HCT116 (cell line): ENCODE data around the gene HFM1. TPM values are rescaled to one million over a fixed set of nuclear protein-coding genes. Genes with fewer than 3 reads are reported as not detected.
"Not testable (repeated sequence)": the region's sequence is repeated elsewhere in the genome, so short reads cannot be mapped to it uniquely, and the experiment has no call there.

ENCODE experiments used
- ATAC-seq: fragments of 200-7000 bp; cut with Tn5 transposase; 2 replicates; pipeline ENCODE4 v1.9.1; 2020; ENCODE audit warnings: mild to moderate bottlenecking, moderate library complexity
- BruUV-seq: library from RNA; stranded (reverse); fragments of 400-500 nt; replicated peaks from 2 replicates; lab custom pipeline; 2021; lab: Mats Ljungman, UMichigan
- CTCF ChIA-PET: fragments of 300-600 bp; sonication (Branson Sonifier 250); formaldehyde crosslinking; loops from one replicate; lab custom pipeline; 2021; ENCODE audit warnings: antibody characterized with exemption; lab: Charles Lee
- POLR2A ChIA-PET: fragments of 300-600, 350-600 bp; sonication (Branson Sonifier 250); formaldehyde crosslinking; loops from one replicate; lab custom pipeline; 2021; ENCODE audit warnings: antibody characterized with exemption; lab: Charles Lee
- RAD21 ChIA-PET, 2 experiments: fragments of 300-600 bp; sonication (Branson Sonifier 250); formaldehyde crosslinking; loops; one replicate each; lab custom pipeline; 2023; ENCODE audit warnings: low total read pairs in 2 of 2; ENCODE audit not compliant: uncharacterized antibody in 2 of 2, unreplicated experiment in 2 of 2, low non-redundant PET in 1 of 2; lab: Charles Lee
- DNase-seq: peaks from one replicate; pipeline ENCODE4 v3.0.0-alpha.2; 2010; ENCODE audit warnings: low read depth, low spot score
- H2AFZ ChIP-seq: fragments of 200-600 bp; shearing (Covaris generic), sonication (generic); 2 replicates; pipeline ENCODE4 v1.6.1; 2017; ENCODE audit warnings: low read depth, mixed run types, mixed read lengths, antibody characterized with exemption, low read length; ENCODE audit not compliant: poor library complexity, severe bottlenecking
- H3K27ac ChIP-seq: 2 replicates; pipeline ENCODE4 v1.5.1; 2012; ENCODE audit warnings: low read depth, low read length
- H3K27me3 ChIP-seq: fragments of 200-600 bp; sonication (generic); 2 replicates; pipeline ENCODE4 v1.6.1; 2016; ENCODE audit warnings: mixed run types, low read length, mixed read lengths; ENCODE audit not compliant: insufficient read depth
- H3K36me3 ChIP-seq, 2 experiments: fragments of 200-500 bp in 1 of 2; fragments of 200-600 bp in 1 of 2; sonication (Bioruptor generic) in 1 of 2; sonication (generic) in 1 of 2; 2 replicates each; pipeline versions ENCODE4 v1.5.1 to v1.6.1; 2014 to 2016; ENCODE audit warnings: low read length in 2 of 2, inconsistent platforms in 1 of 2, mixed read lengths in 1 of 2, mixed run types in 1 of 2; ENCODE audit not compliant: insufficient read depth in 2 of 2, control insufficient read depth in 1 of 2
- H3K4me1 ChIP-seq, 2 experiments: fragments of 200-600 bp in 1 of 2; sonication (generic) in 1 of 2; 2 replicates each; pipeline versions ENCODE4 v1.5.1 to v1.6.1; 2012 to 2017; ENCODE audit warnings: low read length in 2 of 2, inconsistent platforms in 1 of 2, mild to moderate bottlenecking in 1 of 2, mixed read lengths in 1 of 2, mixed run types in 1 of 2, moderate library complexity in 1 of 2; ENCODE audit not compliant: insufficient read depth in 2 of 2, control insufficient read depth in 1 of 2
- H3K4me2 ChIP-seq: fragments of 200-600 bp; sonication (generic); 2 replicates; pipeline ENCODE4 v1.6.1; 2017; ENCODE audit warnings: mixed run types, low read length, mixed read lengths
- H3K4me3 ChIP-seq, 2 experiments: fragments of 200-600 bp in 1 of 2; sonication (generic) in 1 of 2; replicated peaks in 1 of 2; 2 replicates each; pipeline ENCODE4 v1.5.1; 2011 to 2016; ENCODE audit warnings: low read length in 2 of 2, control low read depth in 1 of 2, low read depth in 1 of 2, mild to moderate bottlenecking in 1 of 2, mixed read lengths in 1 of 2, mixed run types in 1 of 2
- H3K79me2 ChIP-seq: fragments of 200-600 bp; sonication (generic); 2 replicates; pipeline ENCODE4 v1.6.1; 2017; ENCODE audit warnings: mild to moderate bottlenecking, mixed run types, low read length, moderate library complexity, mixed read lengths; ENCODE audit not compliant: insufficient read depth
- H3K9ac ChIP-seq: fragments of 200-600 bp; sonication (generic); 2 replicates; pipeline ENCODE4 v1.6.1; 2016; ENCODE audit warnings: low read length, mixed read lengths
- H3K9me2 ChIP-seq: fragments of 200-600 bp; sonication (generic), shearing (Covaris generic); 2 replicates; pipeline ENCODE4 v1.6.1; 2017; ENCODE audit warnings: mixed run types, mild to moderate bottlenecking, moderate library complexity; ENCODE audit not compliant: insufficient read depth
- H3K9me3 ChIP-seq, 2 experiments: fragments of 200-500 bp in 1 of 2; fragments of 200-600 bp in 1 of 2; sonication (Bioruptor generic) in 1 of 2; sonication (generic) in 1 of 2; 2 replicates each; pipeline ENCODE4 v1.6.1; 2014 to 2017; ENCODE audit warnings: low read length in 2 of 2, mixed read lengths in 2 of 2, inconsistent platforms in 1 of 2, low read depth in 1 of 2, mild to moderate bottlenecking in 1 of 2, mixed run types in 1 of 2, moderate library complexity in 1 of 2; ENCODE audit not compliant: control insufficient read depth in 1 of 2, insufficient read depth in 1 of 2
- H4K20me1 ChIP-seq: fragments of 200-600 bp; sonication (generic), shearing (Covaris generic); 2 replicates; pipeline ENCODE4 v1.6.1; 2017; ENCODE audit warnings: mixed run types, mild to moderate bottlenecking, moderate library complexity; ENCODE audit not compliant: insufficient read depth
- ELF1 ChIP-seq: IDR thresholded peaks from 2 replicates; pipeline ENCODE4 v1.6.1; 2012; ENCODE audit warnings: low read depth, borderline replicate concordance
- POLR2AphosphoS5 ChIP-seq: IDR thresholded peaks from 2 replicates; pipeline ENCODE4 v1.6.1; 2011; ENCODE audit warnings: mild to moderate bottlenecking, low read depth, low read length, moderate library complexity
- SIN3A ChIP-seq: IDR thresholded peaks from 2 replicates; pipeline ENCODE4 v1.6.1; 2012; ENCODE audit warnings: low read depth
- SRF ChIP-seq: IDR thresholded peaks from 2 replicates; pipeline ENCODE4 v1.6.1; 2012; ENCODE audit warnings: low read depth
- ZNF274 ChIP-seq: fragments of 200-500 bp; sonication (Bioruptor generic); IDR thresholded peaks from 2 replicates; pipeline ENCODE4 v1.6.1; 2014; ENCODE audit warnings: mild to moderate bottlenecking, low read depth, low read length, inconsistent platforms
- intact Hi-C: fragments of 100-400 bp; cut with micrococcal nuclease; formaldehyde crosslinking; loops from 2 replicates; pipeline ENCODE4 v1.10.0; 2022
- total RNA-seq: library from RNA; stranded (reverse); gene quantifications from one replicate; pipeline ENCODE4 v1.2.1, GENCODE V29; 2021; ENCODE audit not compliant: unreplicated experiment
- TF ChIP-seq, protein P1 (sequence below): IDR thresholded peaks from 2 replicates; pipeline ENCODE4 v1.6.1; 2012; ENCODE audit warnings: low read depth

The HFM1 gene
- total RNA-seq, 1 experiment from 2014 or later = 0.07 TPM

DNA sequence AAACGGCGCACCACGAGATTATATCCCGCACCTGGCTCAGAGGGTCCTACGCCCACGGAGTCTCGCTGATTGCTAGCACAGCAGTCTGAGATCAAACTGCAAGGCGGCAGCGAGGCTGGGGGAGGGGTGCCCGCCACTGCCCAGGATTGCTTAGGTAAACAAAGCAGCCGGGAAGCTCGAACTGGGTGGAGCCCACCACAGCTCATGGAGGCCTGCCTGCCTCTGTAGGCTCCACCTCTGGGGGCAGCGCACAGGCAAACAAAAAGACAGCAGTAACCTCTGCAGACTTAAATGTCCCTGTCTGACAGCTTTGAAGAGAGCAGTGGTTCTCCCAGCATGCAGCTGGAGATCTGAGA lies 117.7 kb downstream of the HFM1 start:
- H3K27ac ChIP-seq, ATAC-seq, RAD21 ChIA-PET, H3K4me3 ChIP-seq, H3K4me1 ChIP-seq, H3K9me2 ChIP-seq, H3K4me2 ChIP-seq, BruUV-seq, H3K27me3 ChIP-seq, H3K36me3 ChIP-seq, POLR2A ChIA-PET, DNase-seq, H2AFZ ChIP-seq, H4K20me1 ChIP-seq, H3K79me2 ChIP-seq, H3K9ac ChIP-seq, CTCF ChIA-PET, H3K9me3 ChIP-seq: not testable (repeated sequence)
- intact Hi-C loops = loop anchor here (10.0 kb wide), 1 partner anchor 1008 kb away; the partner anchor contains the start of genes GLMN and RPAP2

DNA sequence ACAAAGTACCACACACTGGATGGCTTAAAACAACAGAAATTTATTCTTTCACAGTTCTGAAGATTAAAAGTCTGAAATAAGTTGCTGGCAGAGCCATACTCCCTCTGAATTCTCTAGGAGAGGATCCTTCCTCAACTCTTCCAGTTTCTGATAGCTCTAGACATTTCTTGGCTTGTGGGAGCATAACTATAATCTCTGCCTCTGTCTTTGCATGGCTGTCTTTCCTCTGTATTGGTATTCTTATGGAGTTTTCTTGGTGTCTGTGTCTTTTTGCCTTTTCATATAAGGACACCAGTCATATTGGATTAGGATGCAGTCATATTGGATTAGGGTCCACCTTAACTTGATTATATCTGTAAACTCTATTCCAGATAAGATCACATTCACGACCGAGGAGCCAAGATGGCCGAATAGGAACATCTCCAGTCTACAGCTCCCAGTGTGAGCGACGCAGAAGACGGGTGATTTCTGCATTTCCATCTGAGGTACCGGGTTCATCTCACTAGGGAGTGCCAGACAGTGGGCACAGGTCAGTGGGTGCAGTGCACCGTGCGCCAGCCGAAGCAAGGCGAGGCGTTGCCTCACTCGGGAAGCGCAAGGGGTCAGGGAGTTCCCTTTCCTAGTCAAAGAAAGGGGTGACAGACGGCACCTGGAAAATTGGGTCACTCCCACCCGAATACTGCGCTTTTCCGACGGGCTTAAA lies 118.2 kb downstream of the HFM1 start:
- H3K4me1 ChIP-seq, H3K27me3 ChIP-seq, H3K4me3 ChIP-seq, RAD21 ChIA-PET, H3K4me2 ChIP-seq, H3K9ac ChIP-seq, H3K79me2 ChIP-seq, DNase-seq, H3K36me3 ChIP-seq, BruUV-seq, H4K20me1 ChIP-seq, H3K9me2 ChIP-seq, ATAC-seq, H2AFZ ChIP-seq, POLR2A ChIA-PET, H3K9me3 ChIP-seq, CTCF ChIA-PET, H3K27ac ChIP-seq: not testable (repeated sequence)
- intact Hi-C loops = loop anchor here (10.0 kb wide), 1 partner anchor 1008 kb away; the partner anchor contains the start of genes GLMN and RPAP2

DNA sequence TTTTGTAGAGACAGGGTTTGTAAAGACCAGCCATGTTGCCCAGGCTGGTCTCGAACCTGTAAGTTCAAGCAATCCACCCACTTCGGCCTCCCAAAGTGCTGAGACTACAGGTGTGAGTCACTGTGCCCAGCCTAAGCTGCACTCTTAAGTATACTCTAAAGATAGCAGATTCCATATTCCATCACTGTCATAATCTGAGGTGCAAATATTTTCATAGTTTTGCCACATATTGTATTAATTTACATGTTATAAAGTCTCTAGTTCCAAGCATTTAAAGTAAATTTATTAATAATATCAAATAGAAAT lies 121.3 kb downstream of the HFM1 start:
- no peaks in the 10 kb centered on the region for H3K36me3 ChIP-seq
- TF ChIP-seq, protein P1, sequence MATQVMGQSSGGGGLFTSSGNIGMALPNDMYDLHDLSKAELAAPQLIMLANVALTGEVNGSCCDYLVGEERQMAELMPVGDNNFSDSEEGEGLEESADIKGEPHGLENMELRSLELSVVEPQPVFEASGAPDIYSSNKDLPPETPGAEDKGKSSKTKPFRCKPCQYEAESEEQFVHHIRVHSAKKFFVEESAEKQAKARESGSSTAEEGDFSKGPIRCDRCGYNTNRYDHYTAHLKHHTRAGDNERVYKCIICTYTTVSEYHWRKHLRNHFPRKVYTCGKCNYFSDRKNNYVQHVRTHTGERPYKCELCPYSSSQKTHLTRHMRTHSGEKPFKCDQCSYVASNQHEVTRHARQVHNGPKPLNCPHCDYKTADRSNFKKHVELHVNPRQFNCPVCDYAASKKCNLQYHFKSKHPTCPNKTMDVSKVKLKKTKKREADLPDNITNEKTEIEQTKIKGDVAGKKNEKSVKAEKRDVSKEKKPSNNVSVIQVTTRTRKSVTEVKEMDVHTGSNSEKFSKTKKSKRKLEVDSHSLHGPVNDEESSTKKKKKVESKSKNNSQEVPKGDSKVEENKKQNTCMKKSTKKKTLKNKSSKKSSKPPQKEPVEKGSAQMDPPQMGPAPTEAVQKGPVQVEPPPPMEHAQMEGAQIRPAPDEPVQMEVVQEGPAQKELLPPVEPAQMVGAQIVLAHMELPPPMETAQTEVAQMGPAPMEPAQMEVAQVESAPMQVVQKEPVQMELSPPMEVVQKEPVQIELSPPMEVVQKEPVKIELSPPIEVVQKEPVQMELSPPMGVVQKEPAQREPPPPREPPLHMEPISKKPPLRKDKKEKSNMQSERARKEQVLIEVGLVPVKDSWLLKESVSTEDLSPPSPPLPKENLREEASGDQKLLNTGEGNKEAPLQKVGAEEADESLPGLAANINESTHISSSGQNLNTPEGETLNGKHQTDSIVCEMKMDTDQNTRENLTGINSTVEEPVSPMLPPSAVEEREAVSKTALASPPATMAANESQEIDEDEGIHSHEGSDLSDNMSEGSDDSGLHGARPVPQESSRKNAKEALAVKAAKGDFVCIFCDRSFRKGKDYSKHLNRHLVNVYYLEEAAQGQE = no peak
- no peak for TF ChIP-seq SRF
- no peak for TF ChIP-seq ELF1
- TF ChIP-seq POLR2AphosphoS5 = no peak
- TF ChIP-seq ZNF274 = no peak
- TF ChIP-seq SIN3A = no peak

More for the DNA sequence above, 121.3 kb downstream of the HFM1 start:
- Histone ChIP-seq H3K9ac (no peak overlapping the region), H2AFZ (peak overlapping the region; percentile 77), H3K4me2 (no peak overlapping the region), H3K27me3 (no peaks in the 10 kb centered on the region), H3K4me3 (no peak overlapping the region), H3K9me2 (no peaks in the 10 kb centered on the region), H3K27ac (no peak overlapping the region), H3K79me2 (no peaks in the 10 kb centered on the region), H3K4me1 (peaks cover 2 to 7% of the 10 kb centered on the region in 2 experiments; a peak in 2 of 4 replicates), H4K20me1 (no peaks in the 10 kb centered on the region), H3K9me3 (no peaks in the 10 kb centered on the region)
- peak; percentile 62 for ATAC-seq
- ChIA-PET RAD21 (no interaction called here), POLR2A (no interaction called here), CTCF (interaction anchor here (0.8 to 3.1 kb wide), 5 partner anchors 117 to 223 kb away, joined by 3 to 23 read pairs (median 6); partner anchors contain the start of gene HFM1)
- no TSS peak for BruUV-seq
- no peak for DNase-seq
- intact Hi-C loops = loop anchor here (2.0 to 10.0 kb wide), 2 partner anchors 643 to 1011 kb away; partner anchors contain the start of genes GLMN and RPAP2
